Iris pigment epithelial cell (primary cell): ENCODE data around the gene TRIO.

Experiments used
- DNase-seq: peaks from one replicate; pipeline ENCODE4 v3.0.0-alpha.2; 2011; ENCODE audit warnings: low read depth

Gene TRIO

GRCh38 chr5:14247054-14247386 lies 103.9 kb downstream of the TRIO start:
- no peak for DNase-seq

GRCh38 chr5:14249258-14250082 lies 106.3 kb downstream of the TRIO start:
- DNase-seq, result no peak

- DNase-seq, result peak; percentile 91
These were observed 107.0 kb downstream of the TRIO start for GRCh38 chr5:14250084-14250695.

- no peak for DNase-seq
These were observed 107.9 kb downstream of the TRIO start for GRCh38 chr5:14250748-14251701.

GRCh38 chr5:14251733-14252132 lies 108.6 kb downstream of the TRIO start:
- DNase-seq, result no peak

- no peak for DNase-seq
These were observed 109.7 kb downstream of the TRIO start for GRCh38 chr5:14252793-14253192.

GRCh38 chr5:14254686-14255085 lies 111.5 kb downstream of the TRIO start:
- no peak for DNase-seq

- DNase-seq, result no peak
These were observed 113.0 kb downstream of the TRIO start for GRCh38 chr5:14256026-14256690.

- no peak for DNase-seq
These were observed 113.7 kb downstream of the TRIO start for GRCh38 chr5:14256756-14257393.

- no peak for DNase-seq
These were observed 114.9 kb downstream of the TRIO start for GRCh38 chr5:14257995-14258403.

- no peak for DNase-seq
These were observed 115.7 kb downstream of the TRIO start for GRCh38 chr5:14258840-14259239.

- DNase-seq, result no peak
These were observed 117.5 kb downstream of the TRIO start for GRCh38 chr5:14260637-14261036.

- no peak for DNase-seq
These were observed 118.1 kb downstream of the TRIO start for GRCh38 chr5:14261235-14261634.

GRCh38 chr5:14261856-14262611 lies 118.9 kb downstream of the TRIO start:
- DNase-seq, result no peak

- DNase-seq, result no peak
These were observed 120.0 kb downstream of the TRIO start for GRCh38 chr5:14263113-14263512.

GRCh38 chr5:14263699-14264098 lies 120.6 kb downstream of the TRIO start:
- no peak for DNase-seq

- peak; percentile 96 for DNase-seq
These were observed 121.6 kb downstream of the TRIO start for GRCh38 chr5:14264605-14265316.

GRCh38 chr5:14265570-14265969 lies 122.4 kb downstream of the TRIO start:
- peak; percentile 95 for DNase-seq

- peak; percentile 39 for DNase-seq
These were observed 123.0 kb downstream of the TRIO start for GRCh38 chr5:14266171-14266570.

- no peak for DNase-seq
These were observed 123.5 kb downstream of the TRIO start for GRCh38 chr5:14266686-14267085.
